Stimulated activated CD4-positive, alpha-beta T cell treated with anti-CD3 and anti-CD28 coated beads, Interleukin-12 subunit alpha, Interleukin-12 subunit beta, amount 100 ng/mL, for 48 hours (primary cell): ENCODE results near the gene MAGI2.
A peak's percentile ranks its signal among the peaks of the same experiment; 100 is the strongest.
"Not testable (repeated sequence)": the region's sequence is repeated elsewhere in the genome, so short reads cannot be mapped to it uniquely, and the experiment has no call there.

Source experiments
- DNase-seq, 3 donors: peaks; one replicate each; pipeline ENCODE4 v3.0.0-alpha.2; 2020; ENCODE audit warnings: low read depth in 2 of 3, low spot score in 1 of 3

The MAGI2 gene

DNA sequence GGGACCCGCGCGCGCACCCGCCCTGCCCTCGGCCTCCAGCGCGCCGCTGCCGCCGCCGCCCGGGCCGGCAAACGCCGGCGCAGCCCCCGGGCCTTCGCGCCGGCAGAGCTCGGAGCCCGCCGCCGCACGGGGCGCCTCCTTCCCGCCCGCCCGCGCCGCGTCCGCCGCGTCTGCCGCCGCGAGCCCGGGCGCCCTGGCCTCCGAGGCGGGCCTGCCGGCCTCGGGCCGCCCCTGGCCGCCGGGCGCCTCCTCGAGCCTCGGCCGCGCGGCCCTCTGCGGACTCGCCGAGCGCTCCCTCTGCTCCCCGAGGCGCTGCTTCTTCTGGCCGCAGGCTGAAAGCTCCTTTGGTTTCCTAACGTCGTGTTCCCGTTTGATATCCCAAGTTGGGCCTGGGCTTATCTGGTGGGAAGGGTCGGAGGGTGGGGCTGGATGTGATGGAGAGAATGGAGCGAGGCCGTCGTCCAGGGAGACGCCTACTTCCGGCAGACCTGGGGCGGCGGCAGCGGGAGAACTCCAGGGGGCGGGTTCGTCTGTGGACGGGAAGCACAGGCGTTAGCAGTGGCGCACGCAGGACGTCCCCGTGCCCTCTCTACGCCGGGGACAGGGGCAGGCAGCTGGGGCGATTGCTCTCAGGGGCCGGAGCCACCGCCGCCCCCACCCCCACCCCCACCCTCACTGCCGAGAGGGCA lies 1433.9 kb downstream of the MAGI2 start:
- peak; percentile 36 to 69 (median 51) for DNase-seq

DNA sequence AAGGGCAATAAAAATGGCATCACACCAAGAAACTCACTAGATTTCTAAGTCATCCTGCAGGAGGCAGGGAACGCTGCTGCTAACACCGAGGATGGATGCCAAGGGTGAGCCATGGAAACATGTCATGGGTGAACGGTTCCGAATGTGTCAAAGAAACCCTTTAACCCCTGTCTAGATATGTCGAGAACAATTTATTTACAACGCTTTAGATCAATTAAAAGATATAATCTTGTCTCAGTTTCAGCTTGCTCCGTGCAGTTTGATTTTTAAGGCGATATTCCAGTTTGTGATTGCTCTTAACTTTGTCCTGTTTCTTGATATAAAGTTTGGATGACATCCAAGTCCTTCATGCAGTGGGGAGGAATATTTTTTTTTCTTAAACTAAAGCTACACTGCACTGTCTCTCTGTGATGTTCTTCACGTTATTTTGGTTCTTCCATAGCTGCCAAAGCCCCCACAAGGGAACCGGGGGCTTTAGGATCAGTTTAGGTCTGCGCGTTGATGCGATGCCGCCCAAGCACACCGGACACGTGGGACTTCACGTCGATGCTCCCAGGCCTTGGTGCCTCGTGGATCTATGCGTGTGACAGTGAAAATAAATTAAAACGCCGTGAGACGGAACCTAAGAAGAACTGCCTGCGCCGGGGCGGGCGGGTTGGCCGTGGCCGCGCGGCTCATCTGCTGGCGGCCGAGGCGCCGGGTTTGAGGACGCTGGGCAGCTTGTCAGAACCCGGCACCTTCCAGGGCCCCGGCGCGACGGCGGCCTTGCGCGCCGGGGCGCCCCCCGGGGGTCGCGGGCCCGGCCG lies 1434.6 kb downstream of the MAGI2 start:
- DNase-seq: no peak

DNA sequence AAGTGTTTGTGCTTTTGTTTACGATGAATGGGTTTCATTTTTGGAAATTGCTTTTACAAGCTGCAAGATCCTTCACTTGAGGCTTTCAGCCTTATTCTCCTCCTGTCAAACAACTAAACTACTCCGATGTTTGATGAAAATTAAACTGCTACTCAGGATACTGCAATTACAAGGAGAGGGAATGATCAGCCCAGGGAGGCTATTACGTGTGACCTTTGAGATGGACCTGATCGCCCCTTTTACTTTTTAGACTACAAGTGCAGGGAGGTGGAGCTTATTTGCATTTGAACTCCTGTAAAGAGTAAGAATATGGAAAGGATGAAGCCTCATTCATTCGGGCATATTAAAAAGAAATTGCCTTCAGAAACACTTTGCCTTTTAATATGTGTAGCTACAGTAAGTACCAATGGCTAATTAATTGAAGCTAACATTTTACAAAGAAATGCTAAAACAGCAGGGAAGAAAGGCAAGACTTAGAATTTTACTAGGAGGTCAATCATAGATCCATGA lies 1435.8 kb downstream of the MAGI2 start:
- DNase-seq: no peak

DNA sequence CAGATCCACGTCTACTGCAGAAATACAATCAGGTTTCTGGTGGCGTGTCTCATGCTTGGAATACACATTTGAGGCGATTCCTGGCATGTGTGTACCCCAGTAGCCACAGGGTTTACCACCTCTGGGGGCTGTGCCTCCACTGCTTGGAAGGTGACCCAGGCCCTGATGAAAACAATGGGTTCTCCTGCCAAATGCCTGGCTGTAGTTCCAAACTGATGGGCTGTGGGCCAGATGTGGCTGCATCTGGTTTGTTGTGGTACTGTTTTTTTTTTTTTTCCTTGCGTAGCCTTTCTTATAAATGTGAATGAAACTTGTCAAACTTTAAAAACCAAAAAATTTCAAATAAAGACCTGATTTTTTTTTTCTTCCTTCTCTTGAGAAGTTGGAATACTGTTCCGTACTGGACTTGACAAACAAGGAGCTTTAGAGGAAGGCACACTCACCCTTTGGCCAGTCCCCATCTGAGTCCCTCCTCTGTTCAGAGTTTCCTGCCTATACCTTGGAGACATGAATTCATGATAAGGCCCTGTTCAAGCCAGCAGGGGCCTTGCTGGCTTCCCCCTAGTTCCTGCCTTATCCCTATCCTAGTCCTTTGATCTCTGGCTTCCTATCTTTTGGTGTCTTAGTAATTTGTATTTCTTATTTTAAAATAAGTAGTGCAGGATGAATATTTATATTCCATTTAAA lies 1437.8 kb downstream of the MAGI2 start:
- DNase-seq: no peak

DNA sequence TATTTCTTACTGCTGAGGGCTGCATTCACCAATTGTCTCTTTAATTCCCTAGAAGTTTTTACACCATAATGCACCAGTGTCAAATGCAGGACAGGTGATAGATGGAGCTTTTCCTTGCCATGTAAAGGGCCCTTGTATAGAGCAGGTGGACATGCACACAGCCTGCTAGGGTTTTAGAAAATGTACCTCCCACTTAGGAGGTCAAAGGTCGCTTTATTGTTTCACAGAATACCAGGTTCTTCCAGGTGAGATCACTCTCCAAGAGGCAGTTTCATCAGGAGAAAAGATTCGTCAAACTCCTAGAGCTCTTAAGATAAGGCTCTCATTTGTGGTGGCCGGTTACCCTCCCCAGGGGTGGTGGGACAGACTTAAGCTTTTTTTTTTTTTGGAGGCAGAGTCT lies 1439.1 kb downstream of the MAGI2 start:
- no peak for DNase-seq

DNA sequence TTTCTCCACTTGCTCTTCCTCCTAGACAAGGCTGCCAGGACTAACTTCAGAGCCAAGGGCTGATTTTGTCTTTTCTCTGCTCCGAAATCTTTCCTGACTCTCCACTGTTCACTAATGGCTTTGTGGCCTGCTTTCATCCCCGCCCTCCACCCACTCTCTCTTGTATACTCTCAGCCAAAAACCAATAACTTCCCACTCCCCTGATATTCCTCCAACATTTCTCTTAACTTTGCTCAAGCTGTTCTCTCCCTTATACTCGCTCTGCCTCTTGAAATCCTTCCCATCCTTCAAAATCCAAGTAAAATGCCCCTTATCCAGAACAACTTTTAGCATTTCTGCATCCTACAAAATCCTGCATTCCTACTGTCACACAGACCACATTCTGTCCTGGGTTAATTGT lies 1440.1 kb downstream of the MAGI2 start:
- DNase-seq: no peak

DNA sequence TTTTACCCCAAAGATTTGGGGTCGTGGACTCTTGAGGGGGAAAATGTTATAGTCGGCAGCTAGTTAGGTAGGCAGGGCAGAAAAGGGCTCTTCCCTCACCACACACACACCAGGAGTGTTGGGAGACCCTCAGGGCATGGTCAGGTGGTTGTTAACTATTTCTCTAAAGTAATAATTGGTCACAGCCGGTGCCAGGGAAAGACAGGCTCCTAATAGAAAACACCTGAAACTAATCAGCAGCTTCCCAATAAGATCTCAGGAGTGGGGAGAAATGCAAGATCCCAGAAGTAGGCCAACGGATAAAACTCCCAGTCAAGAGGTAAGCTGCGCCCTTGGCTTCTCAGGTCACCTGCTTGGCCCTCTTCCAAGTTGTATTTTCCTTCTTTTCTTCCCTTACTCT lies 1441.8 kb downstream of the MAGI2 start:
- DNase-seq: no peak

DNA sequence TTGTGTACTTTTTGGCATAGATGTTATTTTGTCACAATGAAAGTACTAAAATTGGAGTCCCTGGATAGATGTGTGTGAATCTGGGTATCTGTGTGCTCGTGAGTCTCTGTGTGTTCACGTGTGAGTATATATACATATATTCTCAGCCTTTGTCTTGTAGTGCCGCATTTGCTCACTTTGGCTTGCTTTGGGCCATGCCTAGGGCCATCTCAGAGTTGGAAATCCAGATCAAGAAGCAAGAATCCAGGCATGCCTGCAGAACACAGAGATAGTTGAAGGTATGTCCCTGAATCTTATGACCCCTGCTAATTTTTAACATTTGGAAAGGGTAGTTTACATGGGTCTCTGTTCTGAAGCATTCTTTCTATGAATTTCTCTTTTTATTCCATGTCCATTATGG lies 1446.2 kb downstream of the MAGI2 start:
- no peak for DNase-seq

DNA sequence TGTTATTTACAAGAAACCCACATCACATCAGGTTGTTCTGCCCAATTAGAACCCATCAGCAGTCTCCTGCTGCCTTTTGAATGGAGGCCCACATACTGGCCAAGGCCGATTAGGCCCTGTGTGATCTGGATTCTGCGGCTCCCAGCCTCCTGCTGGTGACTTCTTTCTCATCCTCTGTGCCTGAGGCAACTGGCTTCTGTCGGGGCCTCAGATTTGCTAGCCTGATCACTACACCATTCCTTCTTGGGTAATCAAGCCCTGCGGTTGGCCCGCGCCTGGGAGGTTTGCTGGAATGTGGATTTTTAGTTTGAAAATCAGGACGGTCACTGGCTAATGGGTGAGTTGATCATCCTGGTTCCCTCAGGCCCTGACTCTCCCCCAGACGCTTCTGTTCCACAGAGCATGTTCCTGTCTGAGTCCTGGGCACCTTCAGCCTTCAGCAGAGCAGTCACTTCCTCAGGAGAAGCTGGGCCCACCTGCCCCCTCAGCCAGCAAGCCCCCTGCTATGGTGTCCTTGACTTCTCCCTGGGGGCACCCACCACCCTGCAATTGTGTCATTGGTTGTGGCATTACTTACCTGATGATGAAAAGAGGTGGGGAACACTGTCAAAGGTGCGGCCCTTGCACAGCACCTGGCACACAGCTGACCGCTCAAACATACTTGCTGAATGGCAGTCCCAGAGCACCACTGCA lies 1447.3 kb downstream of the MAGI2 start:
- no peak for DNase-seq

DNA sequence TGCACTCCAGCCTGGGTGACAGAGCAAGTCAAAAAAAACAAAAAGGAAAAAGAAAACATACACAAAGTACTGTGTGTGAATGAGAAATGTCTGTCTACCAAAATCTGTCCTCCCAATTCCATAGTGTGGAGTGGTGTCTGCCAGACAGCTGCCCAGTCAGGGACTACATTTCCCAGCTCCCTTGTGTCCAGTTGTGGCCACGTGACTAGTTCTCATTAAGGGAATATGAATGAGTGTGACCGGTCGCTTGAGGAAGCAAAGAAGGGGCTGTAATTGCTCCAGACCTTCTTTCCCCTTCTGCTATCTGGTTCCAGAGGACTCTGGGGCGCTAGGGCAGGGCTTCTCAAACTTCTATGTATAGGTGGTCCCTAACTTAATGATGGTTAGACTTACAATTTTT lies 1450.8 kb downstream of the MAGI2 start:
- no peak for DNase-seq

DNA sequence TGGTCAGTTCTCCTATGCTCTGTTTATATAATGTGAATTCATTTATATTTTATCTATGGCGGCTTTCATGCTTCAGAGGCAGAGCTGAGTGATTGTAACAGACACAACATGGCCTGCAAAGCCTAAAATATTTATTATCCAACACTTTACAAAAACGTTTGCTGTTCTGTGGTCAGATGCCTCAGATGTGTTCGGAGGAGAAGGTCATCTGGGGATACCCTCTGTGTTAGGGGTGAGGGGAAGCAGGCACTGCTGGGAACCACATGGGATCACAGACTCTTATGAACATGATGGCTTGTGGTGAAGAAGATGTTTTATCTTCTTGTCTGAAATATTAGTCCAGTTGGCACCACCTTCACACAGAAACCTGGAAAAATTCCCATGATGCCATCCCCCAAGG lies 1451.4 kb downstream of the MAGI2 start:
- DNase-seq: no peak

DNA sequence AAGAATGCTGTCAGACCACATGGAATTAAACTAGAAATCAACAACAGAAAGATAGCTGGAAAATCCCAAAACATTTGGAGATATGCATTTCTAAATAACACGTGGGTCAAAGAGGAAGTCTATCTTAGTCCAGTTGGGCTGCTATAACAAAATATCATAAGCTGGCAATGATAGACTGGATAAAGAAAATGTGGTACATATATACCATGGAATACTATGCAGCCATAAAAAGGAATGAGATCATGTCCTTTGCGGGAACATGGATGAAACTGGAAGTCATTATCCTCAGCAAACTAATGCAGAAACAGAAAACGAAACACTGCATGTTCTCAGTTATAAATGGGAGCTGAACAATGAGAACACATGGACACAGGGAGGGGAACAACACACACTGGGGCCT lies 1454.3 kb downstream of the MAGI2 start:
- not testable (repeated sequence) for DNase-seq

DNA sequence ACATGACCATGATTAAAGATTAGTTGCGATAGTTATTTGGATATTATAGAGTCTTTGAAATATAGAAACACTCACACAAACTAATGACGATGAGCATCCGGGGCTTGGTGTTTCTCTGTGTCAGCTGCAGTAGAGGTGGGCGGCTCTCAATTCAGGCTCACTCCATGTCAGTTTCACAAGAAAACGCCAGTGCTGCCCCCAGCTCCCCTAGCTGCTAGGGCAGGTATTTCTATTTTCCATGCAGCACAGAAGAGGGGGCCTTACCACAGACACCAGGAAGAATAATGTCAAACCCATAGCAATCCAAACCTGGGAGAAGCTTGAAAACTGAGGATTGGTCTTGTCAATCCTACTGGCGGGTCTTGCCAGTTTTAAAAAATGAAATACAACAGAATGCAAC lies 1457.8 kb downstream of the MAGI2 start:
- DNase-seq: no peak

DNA sequence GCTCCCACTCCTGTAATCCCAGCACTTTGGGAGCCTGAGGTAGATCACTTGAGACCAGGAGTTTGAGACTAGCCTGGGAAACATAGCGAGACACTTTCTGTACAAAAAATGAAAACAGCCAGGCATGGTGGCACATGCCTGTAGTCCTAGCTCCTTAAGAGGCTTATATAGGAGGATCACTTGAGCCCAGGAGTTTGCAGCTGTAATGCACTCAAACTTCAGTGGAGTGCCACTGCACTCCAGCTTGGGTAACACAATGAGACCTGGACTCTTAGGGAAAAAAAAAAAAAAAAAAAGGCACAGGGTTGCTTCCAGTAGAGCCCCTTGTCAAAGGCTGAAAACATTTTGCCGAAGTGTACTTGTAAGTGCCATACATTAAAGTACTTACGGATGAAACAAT lies 1459.6 kb downstream of the MAGI2 start:
- DNase-seq: no peak

DNA sequence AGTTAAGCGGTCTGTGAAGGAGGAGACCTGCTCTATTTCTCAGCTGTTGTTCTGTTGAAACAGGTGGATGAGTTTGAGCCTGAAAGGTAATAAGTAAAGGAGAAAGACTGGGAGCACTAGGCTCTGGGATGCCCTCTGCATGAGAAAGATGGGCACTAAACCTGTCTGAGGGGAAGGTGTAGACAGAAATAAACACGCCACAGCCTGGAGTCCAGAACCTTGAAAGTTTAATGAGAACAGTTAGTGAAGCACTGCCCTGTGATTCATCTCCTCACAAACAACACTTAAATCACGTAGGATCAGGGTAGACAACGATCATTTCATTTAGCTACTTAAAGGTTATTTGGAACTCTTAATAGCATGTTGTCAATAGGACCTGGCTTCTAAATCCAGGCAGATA lies 1461.8 kb downstream of the MAGI2 start:
- no peak for DNase-seq

DNA sequence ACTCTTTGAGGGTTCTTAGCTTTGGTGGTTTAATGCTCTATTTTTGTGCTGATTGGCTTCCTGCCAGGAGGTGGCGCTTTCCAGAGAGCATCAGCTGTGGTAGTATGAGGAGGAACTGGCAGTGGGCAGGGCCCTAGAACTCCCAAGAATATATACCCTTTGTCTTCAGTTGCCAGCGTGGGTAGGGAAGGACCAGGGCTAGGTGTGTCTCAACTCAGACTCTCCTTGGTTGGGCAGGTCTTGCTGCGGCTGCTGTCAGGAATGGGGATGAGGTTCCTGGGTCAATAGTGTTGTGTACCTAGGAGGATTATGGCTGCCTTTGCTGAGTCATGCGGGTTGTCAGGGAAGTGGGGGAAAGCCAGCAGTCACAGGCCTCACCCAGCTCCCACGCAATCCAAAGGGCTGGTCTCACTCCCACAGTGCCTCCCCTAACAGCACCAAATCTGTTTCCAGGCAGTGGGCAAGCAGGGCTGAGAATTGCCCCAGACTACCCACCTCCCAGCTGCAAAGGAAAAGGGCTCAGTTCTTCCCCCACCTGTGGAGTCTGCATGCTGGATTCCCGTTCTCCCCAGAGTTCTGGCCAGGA lies 1463.4 kb downstream of the MAGI2 start:
- DNase-seq: peak; percentile 4 to 12 (median 8)

DNA sequence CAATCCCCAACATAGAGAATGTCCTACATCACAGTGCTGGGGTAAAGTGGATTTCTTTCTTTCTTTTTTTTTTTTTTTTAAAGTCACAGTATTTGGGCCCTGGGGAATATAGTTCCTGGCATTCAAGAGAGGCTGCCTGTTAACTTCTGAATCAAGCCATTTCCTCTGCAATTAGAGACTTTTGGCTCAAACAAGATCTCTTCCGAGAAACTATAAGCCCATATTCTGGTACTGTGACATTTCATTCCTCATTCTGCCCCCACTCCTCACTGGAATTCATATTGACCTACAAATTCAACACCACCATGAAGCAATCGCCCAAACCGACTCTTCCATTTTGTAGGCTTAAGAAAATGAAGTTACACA lies 1467.5 kb downstream of the MAGI2 start:
- no peak for DNase-seq

DNA sequence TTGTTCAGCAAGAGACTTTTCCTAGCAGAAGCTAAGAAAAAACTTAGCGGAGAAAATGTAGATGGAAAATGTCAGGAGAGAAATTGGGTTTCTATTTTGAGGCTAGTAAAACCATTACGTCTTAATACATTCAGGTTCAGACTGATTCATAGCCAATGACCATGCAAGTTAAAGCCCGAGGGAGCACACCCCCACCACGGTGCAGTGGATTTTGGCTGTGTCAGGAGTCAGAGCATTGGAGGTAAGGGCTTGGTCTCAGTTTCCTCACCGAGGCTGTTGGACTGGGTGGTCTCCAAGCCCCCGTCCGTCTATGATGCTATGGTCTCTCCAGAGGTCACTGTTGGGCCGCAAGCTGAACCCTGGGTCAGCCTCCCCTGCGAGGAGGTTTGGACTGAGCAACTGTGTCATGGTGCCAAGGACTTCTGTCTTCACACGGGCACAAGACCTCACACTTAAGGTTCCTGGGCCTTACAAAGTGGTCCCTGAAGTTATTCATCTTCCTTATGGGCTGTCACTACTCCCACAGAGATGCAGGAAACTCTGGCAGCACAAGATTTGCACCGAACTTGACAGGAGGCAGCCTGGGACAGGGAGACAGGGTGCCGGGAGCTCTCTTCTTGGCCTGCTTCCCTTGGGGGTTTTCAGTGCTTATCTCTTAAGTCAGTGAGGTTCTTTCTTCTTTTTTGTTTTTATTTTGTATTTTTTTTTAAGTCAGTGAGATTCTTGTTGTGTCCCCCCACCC lies 1468.1 kb downstream of the MAGI2 start:
- DNase-seq: no peak

DNA sequence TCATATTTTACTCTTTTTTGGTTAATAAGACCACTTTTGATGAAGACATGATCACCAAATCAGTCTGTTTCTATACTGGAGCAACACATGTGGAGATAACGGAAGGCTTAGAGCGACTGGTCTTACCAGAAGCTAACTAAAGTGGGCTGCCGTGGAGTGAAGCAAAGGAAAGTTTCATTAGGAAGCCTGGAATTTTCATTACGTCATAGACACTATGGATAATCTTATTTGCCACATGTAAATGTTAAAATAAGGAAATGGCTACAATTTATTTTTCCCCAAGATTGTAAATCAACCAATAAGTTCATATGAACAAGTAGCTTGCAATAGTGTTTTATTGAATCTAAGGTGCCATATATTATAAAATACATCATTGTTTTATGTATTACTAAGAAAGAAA lies 1469.5 kb downstream of the MAGI2 start:
- DNase-seq: no peak

DNA sequence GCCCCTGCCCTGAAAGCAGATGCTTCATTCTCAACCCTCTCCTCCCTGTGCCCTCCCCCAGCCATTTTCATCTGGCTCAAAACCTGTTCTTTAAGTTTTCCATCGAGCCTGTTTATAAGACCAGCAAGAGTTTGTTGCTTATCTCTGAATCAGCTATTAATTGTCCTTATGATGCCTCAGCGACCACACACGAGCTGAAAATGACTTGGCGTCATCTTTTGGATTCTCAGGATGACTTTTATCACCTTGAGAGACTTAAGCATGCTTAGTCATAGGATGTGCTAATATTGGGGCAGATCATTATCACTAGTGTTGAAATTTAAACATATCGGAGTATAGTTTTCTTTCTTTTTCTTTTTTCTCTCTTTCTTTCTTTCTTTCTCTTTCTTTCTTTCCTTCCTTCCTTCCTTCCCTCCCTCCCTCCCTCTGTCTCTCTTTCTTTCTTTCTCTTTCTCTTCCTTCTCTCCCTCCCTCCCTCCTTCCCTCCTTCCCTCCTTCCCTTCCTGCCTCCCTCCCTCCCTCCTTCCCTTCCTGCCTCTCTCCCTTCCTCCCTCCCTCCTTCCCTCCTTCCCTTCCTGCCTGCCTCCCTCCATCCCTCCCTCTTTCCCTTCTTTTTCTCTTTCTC lies 1470.4 kb downstream of the MAGI2 start:
- DNase-seq: peak in 2 of 3 donors; percentile 5 to 7
